ENCODE results near the gene RANBP9. TPM values are rescaled to one million over a fixed set of nuclear protein-coding genes. Genes with fewer than 3 reads are reported as not detected.

Gene RANBP9
- total and polyA plus RNA-seq, 2 of the 13 experiments (the other 11 are each of a cell fraction or from before 2014, with no cell fraction given): 26.6 to 30.6 TPM

- TF ChIP-seq THAP8 (CRISPR knock-in tag; IDR thresholded peaks at IDR 0.05; ENCODE audit: borderline replicate concordance) (peak; percentile 97; the same call in 1 of the 2 replicates), THAP9 (CRISPR knock-in tag; IDR thresholded peaks at IDR 0.05; ENCODE audit: borderline replicate concordance) (peak; percentile 97), ZNF75D (CRISPR knock-in tag; IDR thresholded peaks at IDR 0.05; ENCODE audit: borderline replicate concordance) (no peak; the same call in 1 of the 2 replicates), ZNF460 (CRISPR knock-in tag; IDR thresholded peaks at IDR 0.05; ENCODE audit: borderline replicate concordance) (peak; percentile 82; the same call in 1 of the 2 replicates), KAT8 (CRISPR knock-in tag; IDR thresholded peaks at IDR 0.05) (peak; percentile 99), PLRG1 (conservative IDR thresholded peaks at IDR 0.05) (no peak), NFRKB (IDR thresholded peaks at IDR 0.05) (no peak), HMG20A (CRISPR knock-in tag; IDR thresholded peaks at IDR 0.05; ENCODE audit: borderline replicate concordance) (peak; percentile 27; the same call in 1 of the 2 replicates), GABPB1 (CRISPR knock-in tag; IDR thresholded peaks at IDR 0.05) (peak; percentile 100), CC2D1A (CRISPR knock-in tag; IDR thresholded peaks at IDR 0.05) (no peak), SKI (IDR thresholded peaks at IDR 0.05; ENCODE audit: partially characterized antibody) (peak; percentile 85), PRPF4 (IDR thresholded peaks at IDR 0.05; ENCODE audit: low read depth, low read length, poor library complexity, severe bottlenecking) (no peak), HNF1B (CRISPR knock-in tag; IDR thresholded peaks at IDR 0.05) (peak; percentile 93), POLR2AphosphoS2 (IDR thresholded peaks at IDR 0.05; ENCODE audit: low read depth, low read length) (peak; percentile 91; the same call in 1 of the 2 replicates), AGO1 (IDR thresholded peaks at IDR 0.05; ENCODE audit: low read depth, low read length, poor library complexity, severe bottlenecking) (peak; percentile 86), NBN (conservative IDR thresholded peaks at IDR 0.05) (no peak), ZNF20 (CRISPR knock-in tag; IDR thresholded peaks at IDR 0.05) (peak; percentile 7; the same call in 1 of the 2 replicates), ZNF816 (CRISPR knock-in tag; IDR thresholded peaks at IDR 0.05; ENCODE audit: borderline replicate concordance) (peak; percentile 97), TOE1 (CRISPR knock-in tag; IDR thresholded peaks at IDR 0.05) (peak; percentile 97), ZNF432 (CRISPR knock-in tag; IDR thresholded peaks at IDR 0.05; ENCODE audit: borderline replicate concordance) (no peak), ZNF552 (CRISPR knock-in tag; IDR thresholded peaks at IDR 0.05; ENCODE audit: borderline replicate concordance) (peak; percentile 84), ZNF724P (CRISPR knock-in tag; IDR thresholded peaks at IDR 0.05; ENCODE audit: borderline replicate concordance) (peak; percentile 87; the same call in 1 of the 2 replicates), ZNF180 (CRISPR knock-in tag; IDR thresholded peaks at IDR 0.05; ENCODE audit: borderline replicate concordance, low read depth) (no peak; the same call in 1 of the 2 replicates), MED13 (CRISPR knock-in tag; IDR thresholded peaks at IDR 0.05) (peak; percentile 53), NRL (CRISPR knock-in tag; IDR thresholded peaks at IDR 0.05; ENCODE audit: borderline replicate concordance) (peak; percentile 99)
Measured at GRCh38 chr6:13614926-13615791, 96.5 kb downstream of the RANBP9 start, which contains the start of gene NOL7 (continued).
